Endothelial cell of umbilical vein (primary cell): Measurements from ENCODE around the gene PARM1.

Source experiments
- CTCF ChIP-seq, 2 donors: IDR thresholded peaks; 1 replicate in 1 of 2; 2 replicates in 1 of 2; pipeline ENCODE4 v1.5.1; 2011; ENCODE audit warnings: low read length in 2 of 2, mild to moderate bottlenecking in 2 of 2, moderate library complexity in 2 of 2, control low read depth in 1 of 2, inconsistent platforms in 1 of 2, low read depth in 1 of 2; ENCODE audit not compliant: insufficient read depth in 1 of 2; ENCODE audit errors: extremely low read depth in 1 of 2
- JUN ChIP-seq: IDR thresholded peaks from 2 replicates; pipeline ENCODE4 v1.6.1; 2011; ENCODE audit warnings: borderline replicate concordance, low read depth; ENCODE audit not compliant: insufficient read length, insufficient read depth
- MAX ChIP-seq: IDR thresholded peaks from 2 replicates; pipeline ENCODE4 v1.6.1; 2011; ENCODE audit not compliant: insufficient read depth, insufficient read length
- MYC ChIP-seq: IDR thresholded peaks from one replicate; pipeline ENCODE4 v1.6.1; 2011; ENCODE audit warnings: mild to moderate bottlenecking, low read depth, low read length

GRCh38 chr4:75071317-75071716 lies 138.4 kb downstream of the PARM1 start:
- TF ChIP-seq CTCF (IDR thresholded peaks at IDR 0.05; ENCODE audit: extremely low read depth in 1 of 2, insufficient read depth in 1 of 2, low read depth in 1 of 2, low read length in 2 of 2) (no peak), JUN (no peak), MYC (no peak), MAX (no peak)
